Stimulated activated CD8-positive, alpha-beta memory T cell treated with anti-CD3 and anti-CD28 coated beads, Interleukin-12 subunit alpha, Interleukin-12 subunit beta, amount 100 ng/mL, for 4 hours (primary cell): ENCODE data around the gene ESR1.
"Not testable (repeated sequence)": the region's sequence is repeated elsewhere in the genome, so short reads cannot be mapped to it uniquely, and the experiment has no call there.

Experiments
- DNase-seq: peaks from one replicate; pipeline ENCODE4 v3.0.0-alpha.2; 2020; ENCODE audit warnings: low read depth

Gene ESR1

GRCh38 chr6:151988199-151988598 is 180.7 kb downstream of the ESR1 start:
- DNase-seq, result not testable (repeated sequence)

GRCh38 chr6:151992091-151992490 is 184.6 kb downstream of the ESR1 start:
- no peak for DNase-seq

GRCh38 chr6:151993364-151993763 is 185.9 kb downstream of the ESR1 start:
- DNase-seq, result no peak

GRCh38 chr6:151998784-151999183 is 191.3 kb downstream of the ESR1 start:
- DNase-seq, result no peak

GRCh38 chr6:151999194-151999593 is 191.7 kb downstream of the ESR1 start:
- DNase-seq, result no peak

- DNase-seq, result no peak
Observed at GRCh38 chr6:152001408-152001807, 193.9 kb downstream of the ESR1 start.

- DNase-seq, result no peak
Observed at GRCh38 chr6:152002306-152002705, 194.8 kb downstream of the ESR1 start.

GRCh38 chr6:152004036-152004566 is 196.6 kb downstream of the ESR1 start:
- no peak for DNase-seq

GRCh38 chr6:152004896-152005295 is 197.4 kb downstream of the ESR1 start:
- DNase-seq, result no peak

- no peak for DNase-seq
Observed at GRCh38 chr6:152008779-152009178, 201.3 kb downstream of the ESR1 start.

- no peak for DNase-seq
Observed at GRCh38 chr6:152012227-152012626, 204.7 kb downstream of the ESR1 start.

- no peak for DNase-seq
Observed at GRCh38 chr6:152018876-152019275, 211.4 kb downstream of the ESR1 start.

GRCh38 chr6:152022303-152022702 is 214.8 kb downstream of the ESR1 start:
- DNase-seq, result no peak

GRCh38 chr6:152023613-152024012 is 216.1 kb downstream of the ESR1 start:
- DNase-seq, result no peak

- no peak for DNase-seq
Observed at GRCh38 chr6:152026291-152026690, 218.8 kb downstream of the ESR1 start.

GRCh38 chr6:152026744-152027143 is 219.3 kb downstream of the ESR1 start:
- not testable (repeated sequence) for DNase-seq

- DNase-seq, result not testable (repeated sequence)
Observed at GRCh38 chr6:152033765-152034164, 226.3 kb downstream of the ESR1 start.

GRCh38 chr6:152034631-152035030 is 227.1 kb downstream of the ESR1 start:
- no peak for DNase-seq

- no peak for DNase-seq
Observed at GRCh38 chr6:152046118-152046517, 238.6 kb downstream of the ESR1 start.

- no peak for DNase-seq
Observed at GRCh38 chr6:152048921-152049320, 241.4 kb downstream of the ESR1 start.

- DNase-seq, result no peak
Observed at GRCh38 chr6:152049502-152049901, 242.0 kb downstream of the ESR1 start.

- DNase-seq, result no peak
Observed at GRCh38 chr6:152050451-152051195, 243.1 kb downstream of the ESR1 start.

GRCh38 chr6:152052061-152052460 is 244.6 kb downstream of the ESR1 start:
- DNase-seq, result no peak

GRCh38 chr6:152053332-152053731 is 245.8 kb downstream of the ESR1 start:
- DNase-seq, result no peak
